Cerebellar cortex (tissue), 1 donor: ENCODE results near the gene CYP3A7.
"Not testable (repeated sequence)": the region's sequence is repeated elsewhere in the genome, so short reads cannot be mapped to it uniquely, and the experiment has no call there.

Experiments used
- DNase-seq: peaks from one replicate; pipeline ENCODE4 v3.0.0-alpha.2; 2015; ENCODE audit warnings: low spot score

The CYP3A7 gene

GRCh38 chr7:99734987-99735386 lies at the start of gene CYP3A7:
Gene CYP3A7, minus strand, starts transcription at chr7:99735196. Its CDS starts 103 bp downstream, at chr7:99735093.
- DNase-seq: no peak

- no peak for DNase-seq
Measured at GRCh38 chr7:99784007-99784406, 49.0 kb upstream of the CYP3A7 start, which contains the start of gene CYP3A4. Gene CYP3A4, minus strand, starts transcription at chr7:99784184. Its CDS starts 103 bp downstream, at chr7:99784081.

GRCh38 chr7:99782012-99782953 lies 47.3 kb upstream of the CYP3A7 start:
- no peak for DNase-seq

- DNase-seq: no peak
Measured at GRCh38 chr7:99780588-99780987, 45.6 kb upstream of the CYP3A7 start.

GRCh38 chr7:99779949-99780348 lies 45.0 kb upstream of the CYP3A7 start:
- DNase-seq: no peak

GRCh38 chr7:99778880-99779279 lies 43.9 kb upstream of the CYP3A7 start:
- no peak for DNase-seq

GRCh38 chr7:99773395-99773794 lies 38.4 kb upstream of the CYP3A7 start:
- not testable (repeated sequence) for DNase-seq

- DNase-seq: no peak
Measured at GRCh38 chr7:99772565-99772964, 37.6 kb upstream of the CYP3A7 start.

GRCh38 chr7:99769494-99769893 lies 34.5 kb upstream of the CYP3A7 start:
- DNase-seq: not testable (repeated sequence)

- no peak for DNase-seq
Measured at GRCh38 chr7:99768471-99768870, 33.5 kb upstream of the CYP3A7 start.

- no peak for DNase-seq
Measured at GRCh38 chr7:99767662-99768061, 32.7 kb upstream of the CYP3A7 start.

GRCh38 chr7:99766484-99767099 lies 31.6 kb upstream of the CYP3A7 start:
- no peak for DNase-seq

- no peak for DNase-seq
Measured at GRCh38 chr7:99764478-99764877, 29.5 kb upstream of the CYP3A7 start.

GRCh38 chr7:99762680-99763327 lies 27.8 kb upstream of the CYP3A7 start:
- no peak for DNase-seq

- no peak for DNase-seq
Measured at GRCh38 chr7:99755085-99755484, 20.1 kb upstream of the CYP3A7 start.

GRCh38 chr7:99752356-99752755 lies 17.4 kb upstream of the CYP3A7 start:
- no peak for DNase-seq

GRCh38 chr7:99751322-99752052 lies 16.5 kb upstream of the CYP3A7 start:
- not testable (repeated sequence) for DNase-seq

- no peak for DNase-seq
Measured at GRCh38 chr7:99748846-99749579, 14.0 kb upstream of the CYP3A7 start.

- not testable (repeated sequence) for DNase-seq
Measured at GRCh38 chr7:99746915-99747314, 11.9 kb upstream of the CYP3A7 start.

GRCh38 chr7:99745395-99745794 lies 10.4 kb upstream of the CYP3A7 start:
- not testable (repeated sequence) for DNase-seq

GRCh38 chr7:99742737-99743394 lies 7.9 kb upstream of the CYP3A7 start:
- no peak for DNase-seq
